GM19193 (cell line): ENCODE measurements around the gene PPP1R2.

ENCODE experiments used
- POLR2A ChIP-seq: IDR thresholded peaks from 4 replicates; pipeline ENCODE4 v1.6.1; 2011; ENCODE audit not compliant: insufficient read depth, insufficient read length; ENCODE audit errors: extremely low read depth

The PPP1R2 gene

GRCh38 chr3:195526492-195526891 is 16.6 kb downstream of the PPP1R2 start:
- no peak for TF ChIP-seq POLR2A

- TF ChIP-seq POLR2A, result no peak
These were observed 18.8 kb downstream of the PPP1R2 start for GRCh38 chr3:195524171-195524896.

- TF ChIP-seq POLR2A, result no peak
These were observed 20.7 kb downstream of the PPP1R2 start for GRCh38 chr3:195522254-195523023.

GRCh38 chr3:195517030-195517429 is 26.1 kb downstream of the PPP1R2 start:
- TF ChIP-seq POLR2A, result no peak

- TF ChIP-seq POLR2A, result no peak
These were observed 30.3 kb downstream of the PPP1R2 start for GRCh38 chr3:195512798-195513345.

GRCh38 chr3:195511136-195511535 is 32.0 kb downstream of the PPP1R2 start:
- TF ChIP-seq POLR2A, result no peak

GRCh38 chr3:195508185-195508584 is 34.9 kb downstream of the PPP1R2 start:
- TF ChIP-seq POLR2A, result no peak

- TF ChIP-seq POLR2A, result no peak
These were observed 67.5 kb downstream of the PPP1R2 start for GRCh38 chr3:195475614-195476013.

- TF ChIP-seq POLR2A, result no peak
These were observed 74.3 kb downstream of the PPP1R2 start for GRCh38 chr3:195468841-195469240.

- no peak for TF ChIP-seq POLR2A
These were observed 74.7 kb downstream of the PPP1R2 start for GRCh38 chr3:195468391-195468776.

GRCh38 chr3:195467641-195468390 is 75.3 kb downstream of the PPP1R2 start:
- no peak for TF ChIP-seq POLR2A

GRCh38 chr3:195466251-195466650 is 76.9 kb downstream of the PPP1R2 start:
- TF ChIP-seq POLR2A, result no peak
